ENCODE data around the gene GBX2.
A peak's percentile ranks its signal among the peaks of the same experiment; 100 is the strongest.

Gene GBX2

GRCh38 chr2:236169741-236170589 lies 1.8 kb upstream of the GBX2 start:
- Histone ChIP-seq H3K4me1 (peaks cover 45% of the 10 kb centered on the region), H3K9me3 (peaks cover 31% of the 10 kb centered on the region; the same call in 1 of the 2 replicates), H3K9ac (no peak overlapping the region), H3K4me2 (no peak overlapping the region), H4K20me1 (peaks cover 100% of the 10 kb centered on the region), H3K36me3 (no peaks in the 10 kb centered on the region), H3K27ac (no peak overlapping the region), H3K4me3 (0 out of 2 replicates have a peak overlapping the region, but pooled peaks have one; percentile 6), H3K27me3 (peaks cover 100% of the 10 kb centered on the region)
- no peak for TF ChIP-seq Cebpa-rat (IDR thresholded peaks at IDR 0.05)

- no peak overlapping the region; the same call in 1 of the 2 replicates for H3K4me2 ChIP-seq
- H3K36me3 ChIP-seq, result no peaks in the 10 kb centered on the region
- H3K9me3 ChIP-seq, result peaks cover 24% of the 10 kb centered on the region; the same call in 1 of the 2 replicates
- H3K4me1 ChIP-seq, result peaks cover 52% of the 10 kb centered on the region
- H4K20me1 ChIP-seq, result peaks cover 100% of the 10 kb centered on the region
- TF ChIP-seq Cebpa-rat (IDR thresholded peaks at IDR 0.05), result no peak
- no peak overlapping the region for H3K27ac ChIP-seq
- H3K27me3 ChIP-seq, result peaks cover 100% of the 10 kb centered on the region
- no peak overlapping the region for H3K4me3 ChIP-seq
- H3K9ac ChIP-seq, result no peak overlapping the region
Observed at GRCh38 chr2:236169151-236169721, 1.1 kb upstream of the GBX2 start.

GRCh38 chr2:236167297-236168109 lies 683 bp downstream of the GBX2 start:
- Histone ChIP-seq H3K4me3 (peak overlapping the region; percentile 64), H3K9ac (no peak overlapping the region), H3K27ac (no peak overlapping the region), H3K27me3 (peaks cover 100% of the 10 kb centered on the region), H3K9me3 (peaks cover 16% of the 10 kb centered on the region; the same call in 1 of the 2 replicates), H4K20me1 (peaks cover 100% of the 10 kb centered on the region), H3K36me3 (no peaks in the 10 kb centered on the region), H3K4me2 (peak overlapping the region; percentile 91), H3K4me1 (peaks cover 54% of the 10 kb centered on the region)
- TF ChIP-seq Cebpa-rat (IDR thresholded peaks at IDR 0.05), result no peak

- Histone ChIP-seq H3K4me1 (peaks cover 56% of the 10 kb centered on the region), H3K4me3 (peak overlapping the region; percentile 64), H4K20me1 (peaks cover 100% of the 10 kb centered on the region), H3K27me3 (peaks cover 100% of the 10 kb centered on the region), H3K9ac (no peak overlapping the region), H3K36me3 (no peaks in the 10 kb centered on the region), H3K27ac (no peak overlapping the region), H3K4me2 (peak overlapping the region; percentile 91), H3K9me3 (peaks cover 16% of the 10 kb centered on the region; the same call in 1 of the 2 replicates)
- no peak for TF ChIP-seq Cebpa-rat (IDR thresholded peaks at IDR 0.05)
Observed at GRCh38 chr2:236166796-236167296, 1.3 kb downstream of the GBX2 start.

- Histone ChIP-seq H4K20me1 (peaks cover 99% of the 10 kb centered on the region), H3K4me2 (peak overlapping the region; percentile 91), H3K9ac (no peak overlapping the region), H3K36me3 (no peaks in the 10 kb centered on the region), H3K27me3 (peaks cover 100% of the 10 kb centered on the region), H3K4me1 (peaks cover 60% of the 10 kb centered on the region), H3K27ac (no peak overlapping the region), H3K4me3 (peak overlapping the region; percentile 64), H3K9me3 (peaks cover 16% of the 10 kb centered on the region; the same call in 1 of the 2 replicates)
- TF ChIP-seq Cebpa-rat (IDR thresholded peaks at IDR 0.05), result no peak
Observed at GRCh38 chr2:236165842-236166795, 2.1 kb downstream of the GBX2 start.

GRCh38 chr2:236164925-236165841 lies 3.0 kb downstream of the GBX2 start:
- Histone ChIP-seq H3K27me3 (peaks cover 100% of the 10 kb centered on the region), H3K9ac (no peak overlapping the region), H3K4me1 (peaks cover 60% of the 10 kb centered on the region), H3K4me2 (peak overlapping the region; percentile 57), H3K4me3 (no peak overlapping the region), H4K20me1 (peaks cover 97% of the 10 kb centered on the region), H3K9me3 (peaks cover 16% of the 10 kb centered on the region; the same call in 1 of the 2 replicates), H3K27ac (no peak overlapping the region), H3K36me3 (no peaks in the 10 kb centered on the region)
- no peak for TF ChIP-seq Cebpa-rat (IDR thresholded peaks at IDR 0.05)

- no peak overlapping the region for H3K27ac ChIP-seq
- peaks cover 60% of the 10 kb centered on the region for H3K4me1 ChIP-seq
- TF ChIP-seq Cebpa-rat (IDR thresholded peaks at IDR 0.05), result no peak
- no peak overlapping the region for H3K9ac ChIP-seq
- peak overlapping the region; percentile 42 for H3K4me3 ChIP-seq
- peaks cover 9% of the 10 kb centered on the region; the same call in 1 of the 2 replicates for H3K9me3 ChIP-seq
- H3K27me3 ChIP-seq, result peaks cover 100% of the 10 kb centered on the region
- peak overlapping the region; percentile 57 for H3K4me2 ChIP-seq
- peaks cover 89% of the 10 kb centered on the region for H4K20me1 ChIP-seq
- no peaks in the 10 kb centered on the region for H3K36me3 ChIP-seq
Observed at GRCh38 chr2:236164201-236164924, 3.8 kb downstream of the GBX2 start.
